GM12878 (cell line): Measurements from ENCODE around the gene RSPO4. TPM values are rescaled to one million over a fixed set of nuclear protein-coding genes. Genes with fewer than 3 reads are reported as not detected.

Experiments
- ATF3 ChIP-seq: IDR thresholded peaks from 2 replicates; pipeline ENCODE4 v1.6.1; 2011; ENCODE audit warnings: low read depth, mild to moderate bottlenecking, low read length, moderate library complexity, borderline replicate concordance; ENCODE audit errors: extremely low read depth
- E2F8 ChIP-seq: fragments of 450-650 bp; IDR thresholded peaks from 2 replicates; pipeline ENCODE4 v1.6.1; 2018; ENCODE audit warnings: mild to moderate bottlenecking, low read depth, moderate library complexity; ENCODE audit not compliant: partially characterized antibody
- EED ChIP-seq: sonication (generic); IDR thresholded peaks from 2 replicates; pipeline ENCODE4 v1.6.1; 2016; ENCODE audit warnings: antibody characterized with exemption, low read depth
- NBN ChIP-seq: fragments of 450-650 bp; IDR thresholded peaks from 2 replicates; pipeline ENCODE4 v1.6.1; 2016
- NFXL1 ChIP-seq: fragments of 450-650 bp; IDR thresholded peaks from 2 replicates; pipeline ENCODE4 v1.6.1; 2017; ENCODE audit warnings: antibody characterized with exemption, mild to moderate bottlenecking, borderline replicate concordance
- PBX3 ChIP-seq: IDR thresholded peaks from 2 replicates; pipeline ENCODE4 v1.6.1; 2011; ENCODE audit warnings: mild to moderate bottlenecking, low read depth, low read length, moderate library complexity; ENCODE audit not compliant: insufficient replicate concordance
- POLR2AphosphoS2 ChIP-seq: IDR thresholded peaks from 2 replicates; pipeline ENCODE4 v1.6.1; 2011; ENCODE audit warnings: low read depth, mild to moderate bottlenecking, low read length, improper control_type of control experiment, moderate library complexity
- RELA ChIP-seq: fragments of 450-650 bp; IDR thresholded peaks from 2 replicates; pipeline ENCODE4 v1.8.0; 2014; ENCODE audit warnings: borderline replicate concordance; ENCODE audit not compliant: partially characterized antibody
- SMAD5 ChIP-seq: IDR thresholded peaks from 2 replicates; pipeline ENCODE4 v1.6.1; 2016; ENCODE audit warnings: antibody characterized with exemption, low read depth
- USF2 ChIP-seq: IDR thresholded peaks from 2 replicates; pipeline ENCODE4 v1.6.1; 2011; ENCODE audit warnings: low read depth, low read length, improper control_type of control experiment, borderline replicate concordance
- polyA plus RNA-seq, 11 experiments: library from polyadenylated mRNA; depleted of rRNA in 4 of 11; unstranded in 6 of 11; stranded (reverse) in 5 of 11; fragments of >200 nt; fragmentation: Nextera tagmentation in 4 of 11; fragmentation: Illumina TruSeq in 1 of 11; extraction: Ambion mirVana in 4 of 11; extraction: Trizol in 1 of 11; gene quantifications; 1 replicate in 1 of 11; 2 replicates in 10 of 11; pipeline versions ENCODE4 v1.2.1 to v1.2.3, GENCODE V29; 2011 to 2016; ENCODE audit warnings: inconsistent platforms in 2 of 11, missing spikeins in 2 of 11, low read depth in 1 of 11
- total RNA-seq, 4 experiments: library from RNA; depleted of rRNA in 3 of 4; stranded (reverse); fragments of >200 nt in 3 of 4; fragmentation: Illumina TruSeq in 1 of 4; extraction: Trizol in 1 of 4; gene quantifications; 2 replicates each; pipeline versions ENCODE4 v1.2.1 to v1.2.3, GENCODE V29; 2013 to 2021

RSPO4 gene
- total and polyA plus RNA-seq, 10 of the 15 experiments (the other 5 are each of a cell fraction or from before 2014, with no cell fraction given), result 0.06 TPM; not detected in 9

GRCh38 chr20:982754-983153, 19.4 kb downstream of the RSPO4 start (continued):
- no peak for TF ChIP-seq ATF3
- no peak for TF ChIP-seq SMAD5
- no peak for TF ChIP-seq USF2
- no peak for TF ChIP-seq PBX3
- TF ChIP-seq NFXL1, result no peak
- no peak for TF ChIP-seq E2F8
- TF ChIP-seq NBN, result no peak
- no peak for TF ChIP-seq EED
- no peak for TF ChIP-seq RELA
- TF ChIP-seq POLR2AphosphoS2, result no peak
